HT-29 (cell line): Measurements from ENCODE around the gene CDK1. TPM values are rescaled to one million over a fixed set of nuclear protein-coding genes. Genes with fewer than 3 reads are reported as not detected.
"Not testable (repeated sequence)": the region's sequence is repeated elsewhere in the genome, so short reads cannot be mapped to it uniquely, and the experiment has no call there.

Source experiments
- DNase-seq: peaks from one replicate; pipeline ENCODE4 v3.0.0-alpha.2; 2015; ENCODE audit warnings: low spot score
- total RNA-seq: library from RNA; depleted of rRNA; stranded (reverse); fragments of >200 nt; shearing (Covaris generic); gene quantifications from 2 replicates; pipeline ENCODE4 v1.2.3, GENCODE V29; 2014; rRNA removed

The CDK1 gene
- total RNA-seq, 1 experiment from 2014 or later: 36.2 TPM

DNA sequence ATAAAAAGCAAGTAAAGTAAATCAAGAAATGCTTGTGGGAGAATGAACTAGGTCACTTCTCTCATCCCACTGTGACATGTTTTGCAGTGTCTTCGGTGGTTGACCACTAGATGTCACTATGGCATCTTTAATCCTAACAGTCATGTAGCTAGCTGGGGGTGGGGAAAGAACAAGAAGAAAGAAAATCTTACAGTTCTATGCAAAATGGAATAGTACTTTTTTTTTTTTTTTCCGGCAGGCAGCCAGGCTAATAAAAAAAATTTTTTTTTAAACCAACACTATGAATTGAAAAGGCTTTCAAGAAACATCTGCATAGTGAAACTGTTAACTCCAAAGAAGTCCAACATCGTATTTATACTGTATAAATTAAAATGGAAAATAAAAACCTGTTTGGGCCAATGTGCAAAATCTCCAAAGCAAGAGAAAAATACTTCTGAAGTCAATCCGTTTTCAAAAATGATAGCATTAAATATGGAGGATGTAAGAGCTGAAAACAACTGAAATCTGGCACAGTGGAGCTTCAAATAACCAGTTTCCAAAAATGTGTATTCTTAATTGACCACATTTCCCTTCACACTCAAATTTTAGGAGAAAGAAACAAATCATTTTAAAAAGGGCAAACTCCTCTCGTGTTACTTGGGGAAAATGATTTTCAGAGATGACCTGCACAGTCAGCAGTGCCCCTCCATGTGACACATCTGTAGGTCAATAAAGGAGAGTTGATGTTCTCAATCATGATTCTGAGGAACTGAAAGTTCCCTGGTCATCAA is 38.5 kb downstream of the CDK1 start:
- peak; percentile 78 for DNase-seq

DNA sequence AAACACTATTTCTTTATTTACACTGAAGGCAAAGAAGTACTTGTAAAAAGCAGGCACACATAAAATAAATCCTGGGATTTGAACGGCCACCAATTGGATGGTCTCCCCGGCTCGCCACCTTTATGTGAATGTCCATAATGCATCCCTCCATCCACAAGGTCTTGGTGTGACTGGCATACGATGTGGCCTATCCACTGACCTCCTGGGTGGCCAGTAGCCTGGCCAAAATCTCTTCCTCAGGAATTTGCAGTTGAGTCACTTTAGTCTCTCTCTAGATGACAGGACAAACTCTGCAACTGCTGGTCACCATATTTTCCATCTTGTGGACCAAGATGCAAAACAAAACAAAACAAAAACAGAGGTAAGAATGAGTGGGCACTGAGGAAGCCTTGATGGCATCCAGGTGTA is 39.1 kb downstream of the CDK1 start:
- no peak for DNase-seq

DNA sequence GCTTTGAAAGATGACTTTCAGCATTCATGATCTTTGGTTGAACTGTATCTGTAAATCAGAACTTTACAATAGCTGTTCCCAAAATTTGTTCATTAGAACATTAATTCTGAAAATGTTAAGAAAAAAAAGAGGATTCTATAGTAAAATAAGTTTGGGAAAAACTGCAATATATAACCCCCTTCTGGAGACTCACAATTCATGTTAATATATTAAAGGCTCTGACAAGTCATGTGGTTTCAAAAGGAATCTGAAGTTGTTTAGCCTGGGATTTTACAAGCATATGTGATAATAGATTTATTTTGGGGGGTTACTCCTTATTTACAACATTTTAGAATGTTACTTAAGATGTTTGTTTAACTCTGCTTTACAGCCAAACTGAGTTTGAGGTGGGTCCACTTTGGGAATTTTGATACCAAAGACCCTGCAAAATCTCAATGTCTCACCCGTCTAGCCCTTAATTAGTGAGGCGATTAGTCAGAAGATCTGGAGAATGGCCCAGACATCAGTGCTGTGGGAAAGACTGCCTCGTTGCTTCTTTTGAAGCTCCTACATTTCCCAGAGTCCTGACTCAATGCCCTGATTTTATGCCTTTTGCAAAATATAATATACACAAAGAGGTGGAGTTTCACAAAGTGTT is 40.0 kb downstream of the CDK1 start:
- no peak for DNase-seq

DNA sequence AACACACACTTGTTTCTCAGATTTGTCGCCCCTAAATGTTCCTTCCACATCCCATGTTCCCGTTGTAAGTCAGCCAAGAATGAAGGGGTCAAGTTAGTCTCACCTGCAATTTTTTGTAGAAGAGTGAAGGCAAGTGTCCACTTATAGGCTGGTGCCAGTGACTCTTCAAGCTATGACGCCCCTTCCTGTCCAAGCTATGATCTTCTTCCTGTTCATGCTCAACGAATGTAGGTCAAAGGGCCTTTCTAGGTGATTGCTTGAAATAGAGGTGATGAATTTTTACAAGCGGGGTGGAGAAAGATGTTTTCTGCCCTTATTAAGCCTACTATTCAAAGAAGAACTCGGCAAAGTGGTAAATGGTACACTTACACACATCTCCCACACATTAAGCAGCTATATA is 41.0 kb downstream of the CDK1 start:
- no peak for DNase-seq

DNA sequence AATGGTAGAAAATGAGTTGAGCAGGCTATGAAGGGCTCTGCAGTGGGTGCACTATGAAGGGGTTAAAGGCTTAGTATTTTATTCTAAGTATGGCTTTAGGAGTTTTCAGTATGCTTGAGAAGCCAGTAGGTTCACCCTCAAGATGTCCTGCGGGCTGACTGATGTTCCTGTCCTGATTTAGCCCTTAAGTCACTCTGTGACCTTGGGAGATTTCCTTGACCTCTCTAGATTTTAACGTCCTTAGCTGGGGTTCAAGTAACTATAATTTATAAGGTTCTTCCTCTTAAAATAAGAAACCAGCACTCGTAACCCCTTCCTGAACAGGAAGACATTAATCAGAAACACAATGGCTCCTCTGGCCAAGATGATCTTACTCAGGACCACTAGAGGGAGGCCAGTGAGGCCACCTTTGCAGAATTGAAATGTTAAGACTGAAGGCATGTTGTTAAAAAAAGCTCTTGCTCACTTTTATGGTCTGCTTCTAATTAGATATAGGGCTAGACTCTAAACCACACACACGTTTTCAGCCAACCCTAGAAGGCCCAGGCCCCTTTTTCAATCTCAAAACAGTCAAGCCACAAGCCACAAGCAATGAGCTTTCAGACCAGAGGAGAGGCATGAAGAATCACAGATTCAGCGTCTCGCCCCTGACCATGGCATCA is 41.9 kb downstream of the CDK1 start:
- DNase-seq: peak; percentile 35

DNA sequence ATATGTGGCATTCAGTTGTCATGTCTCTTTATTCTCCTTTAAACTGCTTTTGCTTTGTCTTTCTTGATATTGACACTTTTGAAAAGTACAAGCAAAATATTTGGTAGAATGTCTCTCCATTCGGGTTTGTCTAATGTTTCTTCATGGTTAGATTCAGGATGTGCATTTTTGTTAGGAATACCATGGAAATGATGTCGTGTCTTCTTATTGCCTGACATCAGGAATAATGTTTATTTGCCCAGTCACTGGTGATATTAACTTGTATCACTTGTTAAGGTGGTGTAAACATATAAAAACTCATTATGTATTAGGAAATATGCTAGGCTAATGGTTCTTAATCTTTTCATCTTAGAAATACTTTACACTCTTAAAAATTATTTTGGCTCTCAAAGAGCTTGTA is 43.4 kb downstream of the CDK1 start:
- no peak for DNase-seq

DNA sequence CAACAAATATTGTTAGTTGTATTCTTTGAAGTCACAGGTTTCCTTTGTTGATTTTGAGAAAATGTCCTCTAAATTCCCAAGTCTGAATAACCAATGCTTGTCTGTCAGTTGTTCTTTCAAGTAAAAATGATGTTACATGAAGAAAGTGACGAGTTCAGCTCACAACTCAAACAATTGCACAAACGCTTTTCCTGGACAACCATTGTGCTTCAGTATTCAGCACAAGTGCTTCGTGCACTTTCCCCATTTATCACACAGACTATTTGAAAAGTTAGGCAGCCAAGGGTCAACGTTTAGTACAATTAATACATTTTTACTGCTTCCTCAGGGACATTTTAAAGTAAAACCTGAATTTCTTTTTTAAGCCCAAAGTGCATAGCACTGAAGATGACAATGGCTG is 44.5 kb downstream of the CDK1 start:
- DNase-seq: no peak

DNA sequence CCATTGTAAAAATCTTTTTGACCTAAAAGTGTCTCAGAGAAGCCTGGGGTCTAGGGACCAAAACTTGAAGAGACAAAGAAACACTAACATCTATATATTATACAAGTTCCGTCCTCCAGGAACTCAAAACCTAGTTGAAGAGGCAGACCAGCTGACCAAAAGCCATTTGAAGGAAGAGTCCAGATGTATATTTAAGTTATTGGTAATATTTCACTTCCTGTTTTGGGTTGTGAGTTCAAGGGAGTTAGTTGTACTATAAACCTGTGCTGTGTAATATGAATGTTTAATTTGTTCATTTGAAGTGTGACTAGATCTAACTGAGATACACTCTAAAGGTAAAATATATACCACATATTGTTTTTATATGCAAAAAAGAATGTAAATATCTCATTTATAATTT is 45.0 kb downstream of the CDK1 start:
- DNase-seq: no peak

DNA sequence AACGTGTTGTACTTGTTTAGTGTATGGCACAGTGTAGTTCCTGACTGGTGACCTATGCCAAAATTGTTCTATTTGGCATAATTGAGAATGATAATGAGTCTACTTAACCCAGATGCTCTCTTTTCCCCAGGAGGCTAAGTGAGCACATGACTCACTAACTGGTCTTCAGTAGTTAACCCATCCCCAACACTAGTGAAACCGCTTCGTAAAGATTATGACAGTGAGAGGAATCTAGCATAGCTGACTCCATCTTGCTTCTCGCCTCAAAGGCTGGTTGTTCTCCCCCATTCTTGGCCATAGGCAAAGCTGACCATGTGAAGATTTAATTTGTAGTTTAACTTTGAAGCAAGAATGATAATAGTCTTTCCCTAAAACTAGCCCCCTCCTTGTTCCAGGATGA is 47.2 kb downstream of the CDK1 start:
- DNase-seq: no peak

DNA sequence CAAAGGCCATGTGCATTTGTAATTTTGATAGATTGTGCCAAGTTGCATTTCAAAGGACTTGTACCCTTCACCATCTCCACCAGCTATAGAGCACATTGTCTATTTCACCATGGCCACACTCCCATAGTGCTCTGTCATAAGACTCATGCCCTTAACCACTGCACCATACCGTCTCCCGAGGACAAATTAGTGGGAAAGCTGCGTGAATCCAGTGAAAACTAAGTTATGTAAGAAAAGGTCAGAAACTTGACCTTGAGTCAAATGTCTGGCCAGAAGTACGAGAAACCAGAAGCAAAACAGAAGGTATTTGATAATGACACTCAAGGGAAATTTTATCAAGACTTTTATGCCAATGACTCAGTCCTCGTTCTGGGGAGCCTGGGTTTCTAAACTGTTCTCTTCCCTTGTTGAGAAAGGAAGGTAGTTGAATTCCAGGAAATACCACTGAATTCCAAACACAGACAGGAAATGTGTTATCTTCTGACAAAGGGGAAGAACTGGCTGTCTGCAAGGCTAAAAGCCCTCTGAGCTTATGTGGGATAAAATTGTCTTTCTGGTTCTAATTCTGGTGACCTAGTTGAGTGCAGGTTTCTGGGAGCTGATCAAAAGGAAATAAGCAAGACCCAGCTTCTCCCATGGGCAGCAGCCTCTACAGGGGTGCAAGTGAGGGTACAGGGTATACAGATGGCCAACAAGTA is 49.7 kb downstream of the CDK1 start:
- no peak for DNase-seq

DNA sequence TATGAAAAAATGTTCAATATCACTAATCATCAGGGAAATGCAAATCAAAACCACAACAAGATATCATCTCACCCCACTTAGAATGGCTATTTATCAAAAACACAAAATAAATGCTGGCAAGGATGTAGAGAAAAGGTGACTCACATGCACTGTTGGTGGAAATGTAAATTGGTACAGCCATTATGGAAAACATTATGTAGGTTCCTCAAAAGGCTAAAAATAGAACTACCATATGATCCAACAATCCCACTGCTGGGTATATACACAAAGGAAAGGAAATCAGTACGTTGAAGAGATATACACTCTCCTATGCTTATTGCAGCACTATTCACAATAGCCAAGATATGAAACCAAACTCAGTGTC is 50.2 kb downstream of the CDK1 start:
- no peak for DNase-seq

DNA sequence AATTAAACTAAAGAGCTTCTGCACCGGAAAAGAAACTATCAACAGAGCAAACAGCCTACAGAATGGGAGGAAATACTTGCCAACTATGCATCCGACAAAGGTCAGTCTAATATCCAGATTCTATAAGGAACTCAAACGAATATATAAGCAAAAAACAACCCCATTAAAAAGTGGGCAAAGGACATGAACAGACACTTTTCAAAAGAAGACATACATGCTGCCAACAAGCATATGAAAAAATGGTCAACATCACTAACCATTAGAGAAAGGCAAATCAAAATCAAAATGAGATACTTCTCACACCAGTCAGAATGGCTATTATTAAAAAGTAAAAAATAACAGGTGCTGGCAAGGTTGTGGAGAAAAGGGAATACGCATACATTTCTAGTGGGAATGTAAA is 53.9 kb downstream of the CDK1 start:
- DNase-seq: not testable (repeated sequence)

DNA sequence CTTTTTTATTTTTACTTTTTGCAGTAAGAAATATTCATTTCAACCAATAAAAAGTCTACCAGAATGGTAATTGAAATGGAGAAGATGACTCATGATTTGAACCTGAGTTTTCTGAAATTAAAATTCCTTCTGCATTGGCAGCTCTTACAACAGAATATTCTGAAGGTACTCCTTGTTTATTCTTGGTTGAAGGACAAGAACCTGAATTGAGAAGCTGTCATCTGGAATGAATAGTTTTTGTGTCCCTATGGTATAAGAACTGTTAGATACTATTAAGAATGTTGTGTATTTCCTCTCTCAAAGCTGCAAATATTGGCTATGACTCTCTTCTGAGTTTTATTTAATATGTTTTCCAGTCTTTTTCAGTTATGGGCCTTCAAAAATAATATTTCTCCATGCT is 56.1 kb downstream of the CDK1 start:
- DNase-seq: no peak

DNA sequence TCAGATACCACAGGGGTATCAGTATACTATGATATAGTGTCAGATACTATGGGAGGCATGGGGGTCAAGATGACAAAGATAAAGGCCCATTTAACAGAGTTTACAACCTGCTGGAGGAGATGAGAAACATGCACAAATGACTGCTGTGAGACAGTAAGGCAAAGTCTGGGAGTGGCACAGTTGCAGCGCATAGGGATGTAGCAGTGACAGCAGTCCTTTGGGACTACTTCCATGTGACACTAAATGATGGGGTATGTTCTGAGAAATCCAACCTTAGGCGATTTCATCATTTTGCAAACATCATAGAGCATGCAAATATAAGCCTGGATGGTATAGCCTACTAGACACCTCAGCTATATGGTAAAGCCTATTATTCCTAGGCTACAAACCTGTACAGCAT is 56.8 kb downstream of the CDK1 start:
- no peak for DNase-seq

DNA sequence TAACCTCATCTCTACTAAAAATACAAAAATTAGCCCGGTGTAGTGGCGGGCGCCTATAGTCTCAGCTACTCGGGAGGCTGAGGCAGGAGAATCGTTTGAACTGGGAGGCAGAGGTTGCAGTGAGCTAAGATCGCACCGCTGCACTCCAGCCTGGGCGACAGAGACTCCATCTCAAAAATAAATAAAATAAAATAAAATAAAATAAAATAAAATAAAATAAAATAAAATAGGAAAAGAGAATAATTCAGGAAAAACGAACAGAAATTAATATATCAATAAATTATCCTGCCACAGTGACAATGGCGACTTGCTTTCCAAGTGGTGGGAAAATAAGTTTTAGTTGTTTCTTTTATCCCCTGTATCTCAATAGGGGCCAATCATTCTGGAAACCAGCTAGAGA is 62.9 kb downstream of the CDK1 start:
- DNase-seq: not testable (repeated sequence)

DNA sequence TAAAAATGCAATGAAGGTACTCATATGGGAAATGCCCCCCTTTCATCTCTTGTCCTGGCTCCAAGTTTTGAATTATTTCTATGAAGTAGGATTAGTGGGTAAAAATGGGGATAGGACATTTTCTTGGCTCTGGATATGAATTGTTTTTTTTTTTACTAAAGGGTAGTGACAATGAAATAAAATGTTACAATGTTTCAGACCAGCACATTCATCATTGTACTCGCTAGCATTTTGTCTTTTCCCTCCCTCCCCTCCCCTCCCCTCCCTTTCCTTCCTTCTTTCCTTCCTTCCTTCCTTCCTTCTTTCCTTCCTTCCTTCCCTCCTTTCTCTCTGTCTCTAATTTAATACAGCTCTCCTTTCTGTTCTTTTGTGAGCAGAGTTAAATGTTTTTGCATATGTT is 64.4 kb downstream of the CDK1 start:
- no peak for DNase-seq

Other genes with a start within 250 kb of the CDK1 start
- gene RHOBTB1, start 165.7 kb downstream of the CDK1 start, total RNA-seq: 1.3 and 1.4 TPM in 2 replicates